ENCODE results near the gene KCTD4. TPM values are rescaled to one million over a fixed set of nuclear protein-coding genes. Genes with fewer than 3 reads are reported as not detected.

Gene KCTD4
- total RNA-seq, 1 experiment from 2014 or later, result not detected

- no peak overlapping the region for H3K4me3 ChIP-seq
- H3K27me3 ChIP-seq (ENCODE audit: insufficient read depth, low read depth), result no peaks in the 10 kb centered on the region
- CTCF ChIA-PET, result interaction anchor here (0.5 kb wide), 1 partner anchor 38 kb away, joined by 30 read pairs; no protein-coding TSS in a partner anchor
- POLR2A ChIA-PET (ENCODE audit: unreplicated experiment), result no interaction called here
- no peak overlapping the region for H2AFZ ChIP-seq
- H3F3A ChIP-seq (ENCODE audit: insufficient read depth, low read depth), result peaks cover 19% of the 10 kb centered on the region
- H4K20me1 ChIP-seq (ENCODE audit: insufficient read depth), result no peaks in the 10 kb centered on the region
- peaks cover 53% of the 10 kb centered on the region for H3K4me1 ChIP-seq (replicated peaks; ENCODE audit: insufficient read depth)
- TF ChIP-seq EZH2 (IDR thresholded peaks at IDR 0.05; ENCODE audit: low read depth), result no peak
- no peak for TF ChIP-seq CTCF (conservative IDR thresholded peaks at IDR 0.05)
- no peak overlapping the region for H3K4me2 ChIP-seq
- intact Hi-C loops (cut with micrococcal nuclease; ENCODE audit: unreplicated experiment), result loop anchor here (5.0 to 10.0 kb wide), 3 partner anchors 50 to 158 kb away; partner anchors contain the start of gene GTF2F2
- peaks cover 25% of the 10 kb centered on the region for H3K36me3 ChIP-seq (ENCODE audit: low read depth)
- H3K9me3 ChIP-seq (ENCODE audit: insufficient read depth, low read depth), result peaks cover 14% of the 10 kb centered on the region; the same call in 1 of the 2 replicates
- H3K9me2 ChIP-seq (ENCODE audit: insufficient read depth), result no peaks in the 10 kb centered on the region; the same call in 1 of the 2 replicates
- no TSS peak for BruUV-seq (replicated peaks)
- peaks cover 17% of the 10 kb centered on the region for H3K79me2 ChIP-seq (ENCODE audit: low read depth)
- H3K27ac ChIP-seq, result peak overlapping the region; percentile 85
- no peak for DNase-seq
Measured at GRCh38 chr13:45205124-45205523, 4.3 kb upstream of the KCTD4 start.

- BruUV-seq (replicated peaks), result no TSS peak
- 0 out of 2 replicates have a peak, but pooled peaks cover 4% of the 10 kb centered on the region for H3K9me3 ChIP-seq (ENCODE audit: insufficient read depth, low read depth)
- ChIA-PET CTCF (no interaction called here), POLR2A (ENCODE audit: unreplicated experiment) (no interaction called here)
- no peaks in the 10 kb centered on the region for H4K20me1 ChIP-seq (ENCODE audit: insufficient read depth)
- no peak overlapping the region for H3K4me2 ChIP-seq
- no peak overlapping the region for H3K27ac ChIP-seq
- H3K79me2 ChIP-seq (ENCODE audit: low read depth), result peaks cover 10% of the 10 kb centered on the region
- H3K9me2 ChIP-seq (ENCODE audit: insufficient read depth), result no peaks in the 10 kb centered on the region; the same call in 1 of the 2 replicates
- H3F3A ChIP-seq (ENCODE audit: insufficient read depth, low read depth), result no peaks in the 10 kb centered on the region; the same call in 1 of the 2 replicates
- no peaks in the 10 kb centered on the region for H3K27me3 ChIP-seq (ENCODE audit: insufficient read depth, low read depth)
- no peak for TF ChIP-seq CTCF (conservative IDR thresholded peaks at IDR 0.05)
- TF ChIP-seq EZH2 (IDR thresholded peaks at IDR 0.05; ENCODE audit: low read depth), result no peak
- peaks cover 23% of the 10 kb centered on the region for H3K4me1 ChIP-seq (replicated peaks; ENCODE audit: insufficient read depth)
- H3K4me3 ChIP-seq, result no peak overlapping the region
- no peak for DNase-seq
- intact Hi-C loops (cut with micrococcal nuclease; ENCODE audit: unreplicated experiment), result loop anchor here (10.0 kb wide), 2 partner anchors 55 to 75 kb away; partner anchors contain the start of gene GTF2F2
- no peak overlapping the region for H2AFZ ChIP-seq
- H3K36me3 ChIP-seq (ENCODE audit: low read depth), result peaks cover 5% of the 10 kb centered on the region; the same call in 1 of the 2 replicates
Measured at GRCh38 chr13:45199711-45200110, 1.1 kb downstream of the KCTD4 start.

GRCh38 chr13:45198924-45199323 is 1.9 kb downstream of the KCTD4 start:
- intact Hi-C loops (cut with micrococcal nuclease; ENCODE audit: unreplicated experiment), result no loop called here
- peaks cover 11% of the 10 kb centered on the region for H3K79me2 ChIP-seq (ENCODE audit: low read depth)

More at GRCh38 chr13:45198924-45199323, 1.9 kb downstream of the KCTD4 start:
- Histone ChIP-seq H3K4me2 (no peak overlapping the region), H3K4me1 (replicated peaks; ENCODE audit: insufficient read depth) (peaks cover 20% of the 10 kb centered on the region), H2AFZ (no peak overlapping the region), H4K20me1 (ENCODE audit: insufficient read depth) (no peaks in the 10 kb centered on the region), H3K4me3 (no peak overlapping the region), H3K9me3 (ENCODE audit: insufficient read depth, low read depth) (0 out of 2 replicates have a peak, but pooled peaks cover 4% of the 10 kb centered on the region), H3K9me2 (ENCODE audit: insufficient read depth) (no peaks in the 10 kb centered on the region; the same call in 1 of the 2 replicates), H3F3A (ENCODE audit: insufficient read depth, low read depth) (no peaks in the 10 kb centered on the region; the same call in 1 of the 2 replicates), H3K27me3 (ENCODE audit: insufficient read depth, low read depth) (no peaks in the 10 kb centered on the region), H3K27ac (no peak overlapping the region), H3K36me3 (ENCODE audit: low read depth) (peaks cover 12% of the 10 kb centered on the region; the same call in 1 of the 2 replicates)
- DNase-seq, result no peak
- CTCF ChIA-PET, result no interaction called here
- POLR2A ChIA-PET (ENCODE audit: unreplicated experiment), result no interaction called here
- TF ChIP-seq EZH2 (IDR thresholded peaks at IDR 0.05; ENCODE audit: low read depth) (no peak), CTCF (conservative IDR thresholded peaks at IDR 0.05) (no peak)
- no TSS peak for BruUV-seq (replicated peaks)

All from PC-9 (cell line).